Loucy (cell line): ENCODE data around the gene PHACTR2.
A peak's percentile ranks its signal among the peaks of the same experiment; 100 is the strongest.

Experiments used
- H2AFZ ChIP-seq: fragments of 200-600 bp; sonication (generic); 2 replicates; pipeline ENCODE4 v1.6.0; 2016; ENCODE audit warnings: antibody characterized with exemption, mild to moderate bottlenecking, low read length, moderate library complexity
- H3F3A ChIP-seq: fragments of 200-600 bp; 2 replicates; pipeline ENCODE4 v1.6.0; 2016; ENCODE audit warnings: antibody characterized with exemption, low read depth, mild to moderate bottlenecking
- H3K27me3 ChIP-seq: fragments of 200-600 bp; sonication (generic); 2 replicates; pipeline ENCODE4 v1.6.1; 2014; ENCODE audit warnings: low read length, mild to moderate bottlenecking; ENCODE audit not compliant: insufficient read depth, poor library complexity, severe bottlenecking
- H3K36me3 ChIP-seq: fragments of 200-600 bp; sonication (generic); 2 replicates; pipeline ENCODE4 v1.6.1; 2016; ENCODE audit warnings: low read length; ENCODE audit not compliant: insufficient read depth
- H3K4me1 ChIP-seq: fragments of 200-600 bp; sonication (generic); 2 replicates; pipeline ENCODE4 v1.5.1; 2014; ENCODE audit warnings: low read length, mild to moderate bottlenecking; ENCODE audit not compliant: insufficient read depth, poor library complexity, severe bottlenecking
- H3K4me2 ChIP-seq: fragments of 200-600 bp; sonication (generic); 2 replicates; pipeline ENCODE4 v1.6.0; 2014; ENCODE audit warnings: antibody characterized with exemption, low read length, low read depth, mild to moderate bottlenecking; ENCODE audit not compliant: poor library complexity, severe bottlenecking
- H3K4me3 ChIP-seq: fragments of 200-600 bp; sonication (generic); 2 replicates; pipeline ENCODE4 v1.5.1; 2014; ENCODE audit warnings: low read length, mild to moderate bottlenecking, mixed read lengths; ENCODE audit not compliant: poor library complexity, severe bottlenecking
- H3K79me2 ChIP-seq: fragments of 200-600 bp; sonication (generic); 2 replicates; pipeline ENCODE4 v1.6.1; 2014; ENCODE audit warnings: low read length; ENCODE audit not compliant: insufficient read depth
- H3K9ac ChIP-seq: fragments of 200-600 bp; sonication (generic); 2 replicates; pipeline ENCODE4 v1.6.0; 2014; ENCODE audit warnings: mild to moderate bottlenecking, low read depth, low read length, moderate library complexity; ENCODE audit not compliant: poor library complexity, severe bottlenecking
- H3K9me2 ChIP-seq: fragments of 200-600 bp; sonication (generic); replicated peaks from 2 replicates; pipeline ENCODE4 v1.6.1; 2016; ENCODE audit warnings: low read depth, low read length, mixed read lengths
- H3K9me3 ChIP-seq: fragments of 200-600 bp; sonication (generic); 2 replicates; pipeline ENCODE4 v1.6.1; 2014; ENCODE audit warnings: mild to moderate bottlenecking, antibody characterized with exemption, low read length, low read depth; ENCODE audit not compliant: insufficient read depth
- H4K20me1 ChIP-seq: fragments of 200-600 bp; sonication (generic); 2 replicates; pipeline ENCODE4 v1.6.0; 2014; ENCODE audit warnings: antibody characterized with exemption, low read length, mild to moderate bottlenecking; ENCODE audit not compliant: insufficient read depth, poor library complexity, severe bottlenecking
- CTCF ChIP-seq: fragments of 200-600 bp; sonication (generic); conservative IDR thresholded peaks from 2 replicates; pipeline ENCODE4 v1.5.1; 2014; ENCODE audit warnings: mild to moderate bottlenecking, antibody characterized with exemption, low read length
- EZH2phosphoT487 ChIP-seq: fragments of 200-600 bp; IDR thresholded peaks from 2 replicates; pipeline ENCODE4 v1.6.1; 2018; ENCODE audit warnings: antibody characterized with exemption, mild to moderate bottlenecking, moderate library complexity, borderline replicate concordance

The PHACTR2 gene

GRCh38 chr6:143697076-143697800 is 19.5 kb downstream of the PHACTR2 start:
- Histone ChIP-seq H3K9me2 (no peaks in the 10 kb centered on the region), H3F3A (no peaks in the 10 kb centered on the region), H4K20me1 (no peaks in the 10 kb centered on the region), H3K79me2 (0 out of 2 replicates have a peak, but pooled peaks cover 4% of the 10 kb centered on the region), H3K9me3 (no peaks in the 10 kb centered on the region), H3K4me2 (no peak overlapping the region), H3K9ac (no peak overlapping the region), H3K4me1 (peaks cover 32% of the 10 kb centered on the region), H3K4me3 (no peak overlapping the region), H2AFZ (no peak overlapping the region), H3K27me3 (no peaks in the 10 kb centered on the region), H3K36me3 (no peaks in the 10 kb centered on the region)
- TF ChIP-seq CTCF (no peak), EZH2phosphoT487 (no peak)

- Histone ChIP-seq H4K20me1 (no peaks in the 10 kb centered on the region), H2AFZ (no peak overlapping the region), H3K9me2 (no peaks in the 10 kb centered on the region), H3K79me2 (0 out of 2 replicates have a peak, but pooled peaks cover 4% of the 10 kb centered on the region), H3K27me3 (no peaks in the 10 kb centered on the region), H3K4me3 (no peak overlapping the region), H3K9me3 (no peaks in the 10 kb centered on the region), H3K4me1 (peaks cover 32% of the 10 kb centered on the region), H3K9ac (no peak overlapping the region), H3K4me2 (no peak overlapping the region), H3K36me3 (no peaks in the 10 kb centered on the region), H3F3A (no peaks in the 10 kb centered on the region)
- TF ChIP-seq EZH2phosphoT487 (no peak), CTCF (no peak)
Measured at GRCh38 chr6:143698329-143698728, 20.6 kb downstream of the PHACTR2 start.

GRCh38 chr6:143698759-143699429 is 21.1 kb downstream of the PHACTR2 start:
- H3K4me2 ChIP-seq = no peak overlapping the region
- H3K9me3 ChIP-seq = no peaks in the 10 kb centered on the region
- no peaks in the 10 kb centered on the region for H4K20me1 ChIP-seq
- H3K27me3 ChIP-seq = no peaks in the 10 kb centered on the region
- H3K4me3 ChIP-seq = no peak overlapping the region
- peak; percentile 26; the same call in 1 of the 2 replicates for TF ChIP-seq CTCF
- TF ChIP-seq EZH2phosphoT487 = no peak
- no peaks in the 10 kb centered on the region for H3K36me3 ChIP-seq
- H3K9me2 ChIP-seq = no peaks in the 10 kb centered on the region
- H2AFZ ChIP-seq = no peak overlapping the region
- H3K4me1 ChIP-seq = peaks cover 28% of the 10 kb centered on the region
- no peak overlapping the region for H3K9ac ChIP-seq
- H3K79me2 ChIP-seq = 0 out of 2 replicates have a peak, but pooled peaks cover 4% of the 10 kb centered on the region
- H3F3A ChIP-seq = no peaks in the 10 kb centered on the region
